NCI-H524 (cell line): ENCODE data around the gene SGPP2.
A peak's percentile ranks its signal among the peaks of the same experiment; 100 is the strongest.

Experiments used
- DNase-seq, 2 experiments: peaks; one replicate each; lab custom pipeline; 2025; lab: John Stamatoyannopoulos, UW

The SGPP2 gene

GRCh38 chr2:222470802-222471468 lies 46.6 kb downstream of the SGPP2 start:
- DNase-seq, result no peak

GRCh38 chr2:222477962-222478608 lies 53.7 kb downstream of the SGPP2 start:
- DNase-seq, result no peak

GRCh38 chr2:222479859-222480258 lies 55.5 kb downstream of the SGPP2 start:
- no peak for DNase-seq

DNA sequence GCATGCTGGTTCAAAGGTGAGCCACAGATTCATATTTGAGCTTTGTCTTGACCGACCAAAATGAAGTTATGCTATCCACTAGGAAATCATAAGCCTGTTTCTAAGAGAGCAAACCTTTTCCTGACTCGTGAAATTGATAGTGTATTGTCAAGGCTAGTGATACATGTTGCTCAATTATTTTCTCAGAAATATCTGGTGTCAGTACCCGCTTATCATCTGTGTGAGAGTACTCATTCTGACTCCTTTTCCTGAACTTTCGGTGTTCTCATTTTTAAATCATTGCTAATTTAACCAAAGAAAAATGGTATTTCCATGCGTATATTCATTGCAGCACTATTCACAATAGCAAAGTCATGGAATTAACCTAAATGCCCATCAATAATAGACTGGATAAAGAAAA lies 56.2 kb downstream of the SGPP2 start:
- DNase-seq, result no peak

GRCh38 chr2:222481941-222482340 lies 57.6 kb downstream of the SGPP2 start:
- DNase-seq, result no peak

GRCh38 chr2:222483513-222484039 lies 59.2 kb downstream of the SGPP2 start:
- DNase-seq, result peak; percentile 91 to 96

DNA sequence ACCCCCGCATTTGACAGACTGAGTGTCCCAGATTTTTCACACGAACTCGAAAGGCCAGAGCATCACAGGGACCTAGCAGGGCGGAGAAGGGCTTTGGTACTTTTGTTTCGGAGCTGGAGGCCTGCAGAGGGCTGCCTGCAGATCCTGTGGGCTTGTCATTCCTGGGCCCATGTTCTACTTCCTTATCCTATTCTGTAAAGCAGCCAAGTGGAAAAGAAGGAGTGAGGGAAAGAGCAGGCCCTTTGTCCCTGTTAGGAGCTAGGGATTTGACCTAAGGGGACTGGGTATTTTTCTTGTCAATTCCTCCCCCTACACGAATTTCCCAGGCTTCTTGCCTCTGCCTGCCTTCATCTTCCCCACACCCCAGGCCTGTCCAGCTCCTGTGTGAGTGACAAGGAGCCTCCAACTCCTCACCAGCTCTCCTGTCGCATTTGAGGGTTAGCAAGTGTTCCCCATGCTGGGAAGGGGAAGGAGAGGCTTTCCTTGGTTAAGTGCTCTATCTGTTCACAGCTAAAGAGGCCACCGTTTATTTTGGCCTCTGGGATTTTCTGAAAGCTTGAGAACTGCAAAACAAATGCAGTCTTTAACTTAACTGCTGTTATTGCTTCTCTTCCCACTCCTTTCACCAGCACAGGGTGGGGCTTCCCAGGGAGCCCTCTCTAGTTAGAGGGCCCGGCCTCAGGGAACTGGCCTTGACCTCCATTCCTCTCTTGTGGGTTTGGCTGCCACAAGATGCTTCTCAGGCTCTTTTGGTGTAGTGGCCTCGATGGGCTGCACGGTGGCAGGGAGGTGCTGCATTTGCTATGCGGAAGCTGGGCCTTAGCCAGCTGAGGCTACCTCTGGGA lies 61.2 kb downstream of the SGPP2 start:
- no peak for DNase-seq

DNA sequence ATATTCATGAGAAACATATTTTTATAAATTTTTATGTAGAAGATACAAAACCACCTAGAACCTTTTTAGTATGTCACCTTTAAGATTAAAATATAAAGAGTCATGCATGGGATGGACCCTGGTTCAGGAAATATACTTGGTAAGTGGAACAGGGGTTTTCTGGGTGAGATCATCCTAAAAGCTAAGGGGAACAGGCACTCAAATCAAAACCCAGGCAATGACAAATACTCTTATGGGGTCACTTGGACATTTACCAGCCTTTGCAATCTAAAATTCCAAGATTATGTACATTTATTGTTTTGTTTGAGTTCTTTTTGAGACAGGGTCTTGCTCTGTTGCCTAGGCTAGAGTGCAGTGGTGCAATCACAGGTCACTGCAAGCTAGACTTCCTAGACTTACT lies 65.8 kb downstream of the SGPP2 start:
- DNase-seq, result no peak

GRCh38 chr2:222492683-222493082 lies 68.3 kb downstream of the SGPP2 start:
- DNase-seq, result no peak

DNA sequence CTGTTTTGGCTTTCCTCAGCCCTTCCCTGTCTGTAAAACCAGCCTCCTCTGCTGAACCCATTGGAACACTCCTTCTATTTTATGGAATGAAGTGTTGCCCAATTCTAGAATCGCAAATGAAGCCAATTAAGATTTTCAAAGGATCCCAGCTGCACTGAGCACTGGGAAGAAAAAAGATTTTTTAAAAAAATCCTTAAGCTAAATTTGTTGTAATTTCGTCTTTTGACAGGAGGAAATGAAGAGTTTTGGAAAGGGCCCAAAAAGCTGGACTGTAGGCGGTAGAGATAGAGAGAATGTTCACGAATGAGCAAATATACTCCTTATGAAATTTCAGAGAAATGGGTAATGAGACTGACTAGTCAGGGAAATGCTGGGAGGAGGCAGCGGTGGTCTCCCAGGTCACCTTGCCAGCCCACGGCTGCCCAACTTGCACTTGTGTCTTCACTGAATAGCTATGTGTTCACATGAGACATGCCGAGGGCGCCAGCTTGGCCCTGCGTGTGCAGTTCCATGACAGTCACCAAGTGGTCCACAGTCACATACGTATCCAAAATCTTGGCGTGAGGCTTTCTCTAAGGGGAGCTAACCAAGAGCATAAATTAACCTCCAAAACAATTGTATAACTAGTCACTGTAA lies 69.9 kb downstream of the SGPP2 start:
- no peak for DNase-seq

DNA sequence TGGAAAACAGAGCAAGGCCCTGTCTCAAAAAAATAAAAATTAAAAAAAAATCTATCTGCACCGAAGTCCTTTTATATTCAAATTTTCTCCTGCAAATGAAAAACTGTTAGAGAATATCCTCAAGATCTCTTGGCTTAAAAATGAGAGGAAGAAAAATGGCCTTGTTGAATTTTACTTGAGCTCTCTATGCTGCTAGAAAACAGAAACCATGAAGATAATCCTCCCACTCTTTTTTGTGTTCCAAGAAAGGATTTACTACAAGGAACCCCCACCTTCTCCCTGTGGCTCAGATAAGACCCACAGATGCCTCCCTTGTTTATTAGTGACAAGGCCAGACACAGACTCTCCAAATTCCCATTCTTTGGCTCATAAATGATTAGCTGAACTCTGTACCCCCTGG lies 71.0 kb downstream of the SGPP2 start:
- DNase-seq, result no peak

- no peak for DNase-seq
Observed at GRCh38 chr2:222499226-222499625, 74.9 kb downstream of the SGPP2 start.

DNA sequence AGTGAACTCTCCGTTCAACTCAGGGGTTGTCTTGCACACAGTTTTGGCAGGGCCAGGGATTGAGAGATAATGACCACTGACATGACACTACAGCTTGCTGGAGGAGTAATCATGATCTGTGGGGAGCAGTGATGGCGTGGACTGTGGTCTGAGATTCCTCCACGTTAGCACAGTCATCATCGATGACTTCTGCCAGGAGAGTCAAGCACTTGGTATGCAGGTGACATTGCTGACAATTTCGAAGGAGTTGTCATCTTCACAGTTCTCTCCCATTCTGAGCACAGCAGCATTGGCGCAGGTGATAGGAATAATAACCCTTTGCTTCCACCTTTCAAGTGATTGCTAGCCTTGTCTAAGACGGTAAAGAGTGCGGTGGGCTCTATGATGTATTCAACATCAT lies 79.8 kb downstream of the SGPP2 start:
- DNase-seq, result no peak

DNA sequence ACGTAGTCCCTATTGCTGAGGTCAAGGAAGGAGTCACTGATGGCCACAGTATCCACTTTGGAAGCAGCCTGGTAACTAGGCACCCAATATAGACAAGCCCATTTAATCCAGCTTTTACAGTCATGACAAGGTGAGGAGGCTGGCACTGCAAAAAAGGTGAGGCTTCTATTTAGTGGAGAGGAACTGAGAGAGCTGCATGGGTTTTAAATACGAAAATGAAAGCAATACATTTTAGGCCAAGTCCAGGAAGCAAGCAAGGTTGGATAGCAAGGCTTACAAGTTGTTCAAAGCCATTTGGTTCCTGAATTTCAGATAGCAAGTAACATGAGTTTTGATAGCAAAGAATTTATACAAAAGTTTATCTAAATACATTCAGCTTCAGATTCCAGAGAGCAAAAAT lies 80.4 kb downstream of the SGPP2 start:
- no peak for DNase-seq

DNA sequence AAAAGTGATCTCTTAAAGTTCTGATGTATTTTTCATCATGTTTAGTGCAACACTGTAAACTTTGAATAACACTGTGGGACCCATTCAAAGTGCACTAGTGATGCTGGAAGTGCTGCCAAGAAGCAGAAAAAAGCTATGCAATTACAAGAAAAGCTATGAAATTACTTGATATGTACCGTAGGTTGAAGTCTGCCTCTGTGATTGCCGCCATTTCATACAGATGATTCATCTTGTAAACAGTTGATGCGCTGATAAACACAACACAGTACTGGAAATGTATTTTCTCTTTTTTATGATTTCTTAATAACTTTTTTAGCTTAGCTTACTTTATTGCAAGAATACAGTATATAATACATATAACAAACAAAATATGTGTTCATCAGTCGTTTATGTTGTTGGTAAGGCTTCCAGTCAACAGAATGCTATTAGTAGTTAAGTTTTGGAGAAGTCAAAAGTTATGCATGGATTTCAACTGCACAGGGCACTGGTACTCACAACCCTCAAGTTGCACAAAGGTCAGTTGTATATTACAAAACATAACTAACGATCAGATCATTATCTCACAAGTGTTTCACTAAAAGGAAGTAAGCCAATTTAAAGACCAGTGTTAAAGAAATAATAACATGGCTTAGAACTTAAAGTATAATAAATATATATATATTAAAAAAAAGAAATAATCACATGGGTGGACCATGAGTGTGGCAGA lies 82.0 kb downstream of the SGPP2 start:
- no peak for DNase-seq

DNA sequence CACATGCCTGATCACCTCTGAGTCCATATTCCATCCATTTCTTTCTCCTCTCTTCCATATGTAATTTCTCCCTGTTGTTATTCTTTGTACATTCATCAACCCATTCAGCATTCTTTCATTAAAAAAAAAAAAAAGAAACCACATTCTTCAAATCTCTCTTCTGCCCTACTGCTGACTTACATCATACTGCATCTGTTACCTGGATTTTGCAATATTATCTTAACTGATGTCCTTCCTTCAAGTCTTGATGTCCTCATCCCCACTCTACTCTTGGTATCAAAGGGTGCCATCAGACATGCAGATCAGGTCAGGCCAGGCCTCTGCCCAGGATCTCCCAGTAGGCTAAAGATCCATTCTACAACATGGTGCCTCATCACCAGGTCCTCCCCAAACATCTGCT lies 90.6 kb downstream of the SGPP2 start:
- no peak for DNase-seq

DNA sequence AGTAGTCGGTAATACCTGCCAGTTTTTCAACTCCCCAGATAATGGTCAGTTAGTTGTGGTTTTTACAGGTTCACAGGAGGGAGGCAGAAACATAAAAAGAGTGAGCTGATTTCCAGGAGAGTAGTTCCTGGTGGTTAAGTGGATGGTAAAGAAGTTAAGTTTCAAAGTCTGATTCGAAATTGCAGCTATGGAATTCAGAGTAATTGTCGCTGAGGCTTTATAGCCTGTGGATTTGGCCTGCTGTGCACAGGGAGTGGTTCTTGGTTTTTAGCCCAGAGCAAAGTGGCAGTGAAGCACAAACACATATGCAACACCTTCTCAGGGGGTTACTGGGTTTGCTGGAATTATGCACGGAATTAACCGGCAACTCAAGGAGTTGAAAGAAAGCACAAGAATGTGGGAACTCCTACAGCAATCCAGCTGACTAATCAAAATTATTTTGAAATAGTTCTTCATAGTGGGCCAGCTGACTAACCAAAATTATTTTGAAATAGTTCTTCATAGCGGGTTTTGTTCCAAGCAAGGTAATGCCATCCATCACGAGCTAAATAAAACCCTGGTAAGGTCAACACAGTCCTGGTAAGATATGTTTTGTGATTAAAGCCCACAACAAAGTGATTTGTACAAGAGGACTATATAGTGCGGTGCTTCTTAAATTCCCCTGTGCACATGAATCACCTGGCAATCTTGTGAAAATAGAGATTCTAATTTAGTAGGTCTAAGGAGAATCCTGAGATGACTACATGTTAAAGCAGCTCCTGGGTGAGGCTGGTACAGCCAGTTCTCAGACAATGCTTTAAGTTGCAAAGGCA lies 94.4 kb downstream of the SGPP2 start:
- no peak for DNase-seq

DNA sequence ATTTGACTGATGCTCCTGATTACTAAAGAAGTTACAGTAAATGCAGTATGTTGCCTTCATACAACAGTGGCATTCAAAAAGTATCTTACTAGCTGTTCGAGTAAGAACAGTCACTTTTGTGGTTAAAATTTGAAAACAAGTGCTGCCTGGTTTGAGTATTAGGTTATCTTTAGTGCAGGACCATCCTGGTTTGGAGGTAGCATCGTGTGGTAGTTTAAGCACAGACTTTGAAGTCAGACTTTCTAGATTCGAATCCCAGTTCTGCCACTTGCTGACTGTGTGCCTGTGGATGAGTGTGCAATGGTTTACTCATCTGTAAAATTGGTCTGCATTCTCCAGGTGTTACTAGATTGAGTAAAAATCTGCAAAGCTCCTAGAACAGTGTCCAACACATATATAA lies 96.8 kb downstream of the SGPP2 start:
- DNase-seq, result no peak

DNA sequence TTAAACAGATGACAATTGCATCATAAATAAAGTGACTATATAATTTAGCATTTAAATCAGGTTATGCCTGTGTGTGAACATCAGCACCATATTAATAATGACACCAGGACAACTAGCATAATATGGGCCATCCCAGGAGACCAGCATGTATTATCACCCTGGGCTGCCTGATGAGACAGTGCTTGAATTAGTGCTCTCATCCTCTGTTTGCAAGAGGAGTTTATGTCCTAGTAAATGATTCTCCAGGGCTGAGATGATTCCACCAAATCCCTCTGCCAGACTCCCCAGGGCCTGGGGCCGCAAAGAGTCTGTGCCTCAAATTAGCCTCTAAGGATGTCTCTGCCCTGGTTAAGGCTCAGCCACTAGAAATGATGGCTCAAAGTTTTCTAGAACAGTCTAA lies 97.7 kb downstream of the SGPP2 start:
- DNase-seq, result no peak

GRCh38 chr2:222523783-222524544 lies 99.6 kb downstream of the SGPP2 start:
- no peak for DNase-seq
